ENCODE results near the gene CCDC59. TPM values are rescaled to one million over a fixed set of nuclear protein-coding genes. Genes with fewer than 3 reads are reported as not detected.

The CCDC59 gene
- total and polyA plus RNA-seq, 9 donors = 29.6 to 85.0 (median 42.1) TPM

- Histone ChIP-seq H3K27ac (no peak overlapping the region), H3K9me3 (no peaks in the 10 kb centered on the region), H3K4me1 (ENCODE audit: insufficient read depth) (no peaks in the 10 kb centered on the region), H3K36me3 (no peaks in the 10 kb centered on the region), H3K4me3 (no peak overlapping the region), H3K27me3 (no peaks in the 10 kb centered on the region)
- TF ChIP-seq POLR2A (IDR thresholded peaks at IDR 0.05) (no peak), CTCF (IDR thresholded peaks at IDR 0.05) (no peak), EP300 (IDR thresholded peaks at IDR 0.05) (no peak)
- no peak for DNase-seq
- WGBS, 3 donors = 68 to 75% (median 74%) methylated on average over 4 of the region's 4 CpGs
- intact Hi-C loops (cut with DNase I) = no loop called here
These were observed 32.4 kb downstream of the CCDC59 start for GRCh38 chr12:82325540-82326336.

- DNase-seq = no peak
- Histone ChIP-seq H3K9me3 (no peaks in the 10 kb centered on the region), H3K36me3 (no peaks in the 10 kb centered on the region), H3K27me3 (no peaks in the 10 kb centered on the region), H3K4me3 (no peak overlapping the region), H3K27ac (no peak overlapping the region), H3K4me1 (ENCODE audit: insufficient read depth) (no peaks in the 10 kb centered on the region)
- TF ChIP-seq POLR2A (IDR thresholded peaks at IDR 0.05) (no peak), CTCF (IDR thresholded peaks at IDR 0.05) (no peak), EP300 (IDR thresholded peaks at IDR 0.05) (no peak)
- intact Hi-C loops (cut with DNase I) = no loop called here
- 72 to 82% (median 75%) methylated on average over 1 of the region's 1 CpG for WGBS, 3 donors
These were observed 38.9 kb downstream of the CCDC59 start for GRCh38 chr12:82319276-82319675.

- WGBS, 3 donors = 66 to 76% (median 67%) methylated on average over 8 of the region's 8 CpGs
- TF ChIP-seq EP300 (IDR thresholded peaks at IDR 0.05) = no peak
- TF ChIP-seq CTCF (IDR thresholded peaks at IDR 0.05) = no peak
- TF ChIP-seq POLR2A (IDR thresholded peaks at IDR 0.05) = no peak
- Histone ChIP-seq H3K36me3 (no peaks in the 10 kb centered on the region), H3K27me3 (no peaks in the 10 kb centered on the region), H3K9me3 (no peaks in the 10 kb centered on the region), H3K4me3 (no peak overlapping the region), H3K4me1 (ENCODE audit: insufficient read depth) (no peaks in the 10 kb centered on the region), H3K27ac (no peak overlapping the region)
- intact Hi-C loops (cut with DNase I) = no loop called here
- no peak for DNase-seq
These were observed 43.7 kb downstream of the CCDC59 start for GRCh38 chr12:82314406-82314892.

Other genes with a start within 250 kb of the CCDC59 start
- gene METTL25, start 142 bp upstream of the CCDC59 start, total RNA-seq = 10 to 100 TPM; 10.0 to 21.2 (median 14.8) TPM
- 1 to 10 TPM; 5.7 to 5.9 TPM for gene METTL25, start 142 bp upstream of the CCDC59 start, polyA plus RNA-seq

Measured in ovary (tissue), 9 donors.